ENCODE results near the gene MMP10.

DNA sequence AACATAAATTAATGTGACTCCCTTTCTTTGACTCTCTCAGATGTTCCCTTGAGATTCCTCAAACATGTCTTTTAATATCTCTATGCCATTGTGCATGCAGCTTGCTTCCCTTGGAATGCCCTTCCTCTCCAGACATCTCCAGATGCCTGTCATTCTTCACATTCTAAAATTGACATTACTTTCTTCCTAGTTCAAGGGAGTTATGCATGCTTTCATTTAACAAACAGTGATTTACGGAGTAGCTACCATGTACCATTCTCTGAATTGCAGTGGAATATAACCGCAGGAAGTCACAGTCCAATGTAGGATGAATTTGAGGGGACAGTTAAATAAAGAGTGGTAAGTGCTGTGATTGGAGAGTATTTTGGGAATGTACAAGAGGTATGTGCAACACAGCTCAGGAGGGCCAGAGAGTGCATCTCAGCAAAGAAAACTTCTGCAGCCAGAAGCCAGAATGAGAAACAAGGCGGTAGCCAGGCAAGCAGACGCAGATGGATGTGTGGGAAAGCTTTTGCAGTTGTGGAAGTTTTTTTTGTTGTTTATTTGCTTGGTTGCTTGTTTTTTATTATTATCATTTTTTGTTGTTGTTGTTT, 18.7 kb downstream of the MMP10 start:
- no peak for TF ChIP-seq FOS (IDR thresholded peaks at IDR 0.05; ENCODE audit: borderline replicate concordance, insufficient read depth, low read length)
- TF ChIP-seq, protein P1, sequence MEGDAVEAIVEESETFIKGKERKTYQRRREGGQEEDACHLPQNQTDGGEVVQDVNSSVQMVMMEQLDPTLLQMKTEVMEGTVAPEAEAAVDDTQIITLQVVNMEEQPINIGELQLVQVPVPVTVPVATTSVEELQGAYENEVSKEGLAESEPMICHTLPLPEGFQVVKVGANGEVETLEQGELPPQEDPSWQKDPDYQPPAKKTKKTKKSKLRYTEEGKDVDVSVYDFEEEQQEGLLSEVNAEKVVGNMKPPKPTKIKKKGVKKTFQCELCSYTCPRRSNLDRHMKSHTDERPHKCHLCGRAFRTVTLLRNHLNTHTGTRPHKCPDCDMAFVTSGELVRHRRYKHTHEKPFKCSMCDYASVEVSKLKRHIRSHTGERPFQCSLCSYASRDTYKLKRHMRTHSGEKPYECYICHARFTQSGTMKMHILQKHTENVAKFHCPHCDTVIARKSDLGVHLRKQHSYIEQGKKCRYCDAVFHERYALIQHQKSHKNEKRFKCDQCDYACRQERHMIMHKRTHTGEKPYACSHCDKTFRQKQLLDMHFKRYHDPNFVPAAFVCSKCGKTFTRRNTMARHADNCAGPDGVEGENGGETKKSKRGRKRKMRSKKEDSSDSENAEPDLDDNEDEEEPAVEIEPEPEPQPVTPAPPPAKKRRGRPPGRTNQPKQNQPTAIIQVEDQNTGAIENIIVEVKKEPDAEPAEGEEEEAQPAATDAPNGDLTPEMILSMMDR (IDR thresholded peaks at IDR 0.05; ENCODE audit: extremely low read depth in 1 of 2, insufficient read depth in 1 of 2, low read depth in 1 of 2, low read length in 2 of 2), result no peak
- no peak for TF ChIP-seq GATA2 (IDR thresholded peaks at IDR 0.05; ENCODE audit: insufficient read depth, insufficient read length, low read depth, low read length)

All from endothelial cell of umbilical vein (primary cell).